ENCODE measurements around the gene CCDC194. TPM values are rescaled to one million over a fixed set of nuclear protein-coding genes. Genes with fewer than 3 reads are reported as not detected.

The CCDC194 gene
- total RNA-seq, 1 experiment from 2014 or later, result not detected

- Histone ChIP-seq H3K79me2 (ENCODE audit: insufficient read depth, low read length) (no peaks in the 10 kb centered on the region), H3K4me3 (replicated peaks in 1 of 2; ENCODE audit: low read depth in 1 of 2, low read length in 2 of 2) (no peak overlapping the region), H3K4me2 (ENCODE audit: low read length) (no peak overlapping the region), H3K4me1 (ENCODE audit: control insufficient read depth in 1 of 2, insufficient read depth in 2 of 2, low read length in 2 of 2) (peaks cover 5 to 11% of the 10 kb centered on the region in 2 experiments; a peak in 3 of 4 replicates), H3K9ac (ENCODE audit: low read length) (no peak overlapping the region), H3K9me2 (ENCODE audit: insufficient read depth) (no peaks in the 10 kb centered on the region), H2AFZ (ENCODE audit: low read depth, low read length, poor library complexity, severe bottlenecking) (no peak overlapping the region), H3K36me3 (ENCODE audit: control insufficient read depth in 1 of 2, insufficient read depth in 2 of 2, low read length in 2 of 2) (no peaks in the 10 kb centered on the region), H3K27me3 (ENCODE audit: insufficient read depth, low read length) (no peaks in the 10 kb centered on the region), H4K20me1 (ENCODE audit: insufficient read depth) (no peaks in the 10 kb centered on the region), H3K9me3 (ENCODE audit: control insufficient read depth in 1 of 2, insufficient read depth in 1 of 2, low read depth in 1 of 2, low read length in 2 of 2) (no peaks in the 10 kb centered on the region), H3K27ac (ENCODE audit: low read depth, low read length) (no peak overlapping the region)
- ATAC-seq (no peak), DNase-seq (ENCODE audit: low read depth, low spot score) (no peak)
- CTCF ChIA-PET, result no interaction called here
- TF ChIP-seq, protein P1, sequence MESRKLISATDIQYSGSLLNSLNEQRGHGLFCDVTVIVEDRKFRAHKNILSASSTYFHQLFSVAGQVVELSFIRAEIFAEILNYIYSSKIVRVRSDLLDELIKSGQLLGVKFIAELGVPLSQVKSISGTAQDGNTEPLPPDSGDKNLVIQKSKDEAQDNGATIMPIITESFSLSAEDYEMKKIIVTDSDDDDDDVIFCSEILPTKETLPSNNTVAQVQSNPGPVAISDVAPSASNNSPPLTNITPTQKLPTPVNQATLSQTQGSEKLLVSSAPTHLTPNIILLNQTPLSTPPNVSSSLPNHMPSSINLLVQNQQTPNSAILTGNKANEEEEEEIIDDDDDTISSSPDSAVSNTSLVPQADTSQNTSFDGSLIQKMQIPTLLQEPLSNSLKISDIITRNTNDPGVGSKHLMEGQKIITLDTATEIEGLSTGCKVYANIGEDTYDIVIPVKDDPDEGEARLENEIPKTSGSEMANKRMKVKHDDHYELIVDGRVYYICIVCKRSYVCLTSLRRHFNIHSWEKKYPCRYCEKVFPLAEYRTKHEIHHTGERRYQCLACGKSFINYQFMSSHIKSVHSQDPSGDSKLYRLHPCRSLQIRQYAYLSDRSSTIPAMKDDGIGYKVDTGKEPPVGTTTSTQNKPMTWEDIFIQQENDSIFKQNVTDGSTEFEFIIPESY (IDR thresholded peaks at IDR 0.05; ENCODE audit: extremely low read depth, insufficient replicate concordance, low read length), result no peak
- no TSS peak for BruUV-seq (replicated peaks)
- intact Hi-C loops (cut with micrococcal nuclease), result no loop called here
- POLR2A ChIA-PET, result no interaction called here
- RAD21 ChIA-PET (ENCODE audit: low non-redundant PET in 1 of 2, low total read pairs in 2 of 2, uncharacterized antibody in 2 of 2, unreplicated experiment in 2 of 2), result no interaction called here
Observed at GRCh38 chr19:17414097-17414496, 20.1 kb upstream of the CCDC194 start.

DNA sequence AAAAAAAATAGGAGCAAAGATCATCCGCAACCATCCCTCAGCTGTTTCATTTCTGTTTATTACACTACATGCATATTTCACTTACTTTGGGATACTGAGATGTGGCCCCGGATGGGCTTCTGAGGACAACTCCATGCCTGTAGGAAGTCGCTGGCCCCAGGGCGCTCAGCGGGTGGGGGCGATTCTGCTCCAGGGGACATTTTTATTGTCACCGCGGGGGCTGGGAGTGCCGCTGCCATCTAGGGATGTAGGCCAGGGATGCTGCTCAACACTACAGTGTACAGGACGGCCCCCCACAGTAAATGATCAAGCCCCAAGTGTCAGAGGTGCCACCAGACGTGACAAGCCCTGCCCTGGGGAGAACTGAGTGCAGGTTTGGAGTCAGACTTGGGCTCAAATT, 17.8 kb upstream of the CCDC194 start:
- POLR2A ChIA-PET, result no interaction called here
- BruUV-seq (replicated peaks), result no TSS peak

More for the DNA sequence above, 17.8 kb upstream of the CCDC194 start:
- H4K20me1 ChIP-seq (ENCODE audit: insufficient read depth), result no peaks in the 10 kb centered on the region
- no peaks in the 10 kb centered on the region for H3K36me3 ChIP-seq (ENCODE audit: control insufficient read depth in 1 of 2, insufficient read depth in 2 of 2, low read length in 2 of 2)
- no peaks in the 10 kb centered on the region for H3K9me3 ChIP-seq (ENCODE audit: control insufficient read depth in 1 of 2, insufficient read depth in 1 of 2, low read depth in 1 of 2, low read length in 2 of 2)
- CTCF ChIA-PET, result no interaction called here
- ATAC-seq (no peak), DNase-seq (ENCODE audit: low read depth, low spot score) (no peak)
- RAD21 ChIA-PET (ENCODE audit: low non-redundant PET in 1 of 2, low total read pairs in 2 of 2, uncharacterized antibody in 2 of 2, unreplicated experiment in 2 of 2), result no interaction called here
- no peak overlapping the region for H2AFZ ChIP-seq (ENCODE audit: low read depth, low read length, poor library complexity, severe bottlenecking)
- intact Hi-C loops (cut with micrococcal nuclease), result no loop called here
- H3K79me2 ChIP-seq (ENCODE audit: insufficient read depth, low read length), result no peaks in the 10 kb centered on the region
- H3K27ac ChIP-seq (ENCODE audit: low read depth, low read length), result no peak overlapping the region
- H3K4me3 ChIP-seq (replicated peaks in 1 of 2; ENCODE audit: low read depth in 1 of 2, low read length in 2 of 2), result no peak overlapping the region
- no peaks in the 10 kb centered on the region for H3K9me2 ChIP-seq (ENCODE audit: insufficient read depth)
- no peak overlapping the region for H3K4me2 ChIP-seq (ENCODE audit: low read length)
- no peak overlapping the region for H3K9ac ChIP-seq (ENCODE audit: low read length)
- TF ChIP-seq RAD21 (IDR thresholded peaks at IDR 0.05; ENCODE audit: low read depth), result no peak
- no peaks in the 10 kb centered on the region for H3K27me3 ChIP-seq (ENCODE audit: insufficient read depth, low read length)
- peaks cover under 1 to 8% of the 10 kb centered on the region in 2 experiments; a peak in 3 of 4 replicates for H3K4me1 ChIP-seq (ENCODE audit: control insufficient read depth in 1 of 2, insufficient read depth in 2 of 2, low read length in 2 of 2)

Measured in HCT116 (cell line).